ENCODE data around the gene HERPUD2. TPM values are rescaled to one million over a fixed set of nuclear protein-coding genes. Genes with fewer than 3 reads are reported as not detected.

Gene HERPUD2
- total RNA-seq, 1 experiment from 2014 or later: 11.7 TPM

- no peak overlapping the region for H3K4me2 ChIP-seq (ENCODE audit: low read length)
- H3K27me3 ChIP-seq (ENCODE audit: low read length): no peaks in the 10 kb centered on the region
- intact Hi-C loops (cut with micrococcal nuclease): no loop called here
- TF ChIP-seq CTCF (conservative IDR thresholded peaks at IDR 0.05; ENCODE audit: low read depth, low read length) (no peak), EZH2phosphoT487 (IDR thresholded peaks at IDR 0.05; ENCODE audit: borderline replicate concordance, low read length) (no peak), EZH2 (IDR thresholded peaks at IDR 0.05; ENCODE audit: low read length, unreplicated experiment) (no peak)
- H3K4me1 ChIP-seq (ENCODE audit: insufficient read depth, low read length): no peaks in the 10 kb centered on the region
- H3K27ac ChIP-seq (ENCODE audit: low read length): no peak overlapping the region
- BruUV-seq (replicated peaks): no TSS peak
- no peaks in the 10 kb centered on the region for H3K9me2 ChIP-seq (replicated peaks; ENCODE audit: low read length)
- H3K79me2 ChIP-seq (ENCODE audit: low read length): peaks cover 9% of the 10 kb centered on the region; the same call in 1 of the 2 replicates
- no peak for ATAC-seq
- DNase-seq: no peak
- peaks cover 6% of the 10 kb centered on the region; the same call in 1 of the 2 replicates for H4K20me1 ChIP-seq (ENCODE audit: low read length)
- H2AFZ ChIP-seq (ENCODE audit: low read length): no peak overlapping the region
- ChIA-PET CTCF (no interaction called here), POLR2A (ENCODE audit: unreplicated experiment) (no interaction called here)
- no peaks in the 10 kb centered on the region for H3K36me3 ChIP-seq (ENCODE audit: low read depth, low read length)
- no peak overlapping the region for H3K4me3 ChIP-seq (ENCODE audit: low read length)
- no peak overlapping the region for H3K9ac ChIP-seq (ENCODE audit: low read length)
- no peaks in the 10 kb centered on the region for H3F3A ChIP-seq (ENCODE audit: low read length, unreplicated experiment)
- no peaks in the 10 kb centered on the region for H3K9me3 ChIP-seq (ENCODE audit: low read length)
Observed at GRCh38 chr7:35681231-35682029, 13.5 kb downstream of the HERPUD2 start.

GRCh38 chr7:35680403-35681013, 14.4 kb downstream of the HERPUD2 start:
- CTCF ChIA-PET: no interaction called here
- no peaks in the 10 kb centered on the region for H3K27me3 ChIP-seq (ENCODE audit: low read length)
- H3K9me3 ChIP-seq (ENCODE audit: low read length): no peaks in the 10 kb centered on the region
- no peak overlapping the region for H3K27ac ChIP-seq (ENCODE audit: low read length)
- POLR2A ChIA-PET (ENCODE audit: unreplicated experiment): interaction anchor here (0.7 kb wide), 1 partner anchor 687 kb away, joined by 5 read pairs; a partner anchor contains a TSS
- H3K9ac ChIP-seq (ENCODE audit: low read length): no peak overlapping the region
- intact Hi-C loops (cut with micrococcal nuclease): no loop called here
- peaks cover 6% of the 10 kb centered on the region; the same call in 1 of the 2 replicates for H4K20me1 ChIP-seq (ENCODE audit: low read length)
- no peak overlapping the region for H3K4me2 ChIP-seq (ENCODE audit: low read length)
- H3F3A ChIP-seq (ENCODE audit: low read length, unreplicated experiment): no peaks in the 10 kb centered on the region
- no peaks in the 10 kb centered on the region for H3K36me3 ChIP-seq (ENCODE audit: low read depth, low read length)
- TF ChIP-seq EZH2 (IDR thresholded peaks at IDR 0.05; ENCODE audit: low read length, unreplicated experiment): no peak
- TF ChIP-seq EZH2phosphoT487 (IDR thresholded peaks at IDR 0.05; ENCODE audit: borderline replicate concordance, low read length): no peak
- TF ChIP-seq CTCF (conservative IDR thresholded peaks at IDR 0.05; ENCODE audit: low read depth, low read length): no peak
- no peaks in the 10 kb centered on the region for H3K4me1 ChIP-seq (ENCODE audit: insufficient read depth, low read length)
- H2AFZ ChIP-seq (ENCODE audit: low read length): no peak overlapping the region
- H3K4me3 ChIP-seq (ENCODE audit: low read length): no peak overlapping the region
- DNase-seq: no peak
- no TSS peak for BruUV-seq (replicated peaks)
- H3K9me2 ChIP-seq (replicated peaks; ENCODE audit: low read length): no peaks in the 10 kb centered on the region
- no peak for ATAC-seq
- H3K79me2 ChIP-seq (ENCODE audit: low read length): peaks cover 9% of the 10 kb centered on the region; the same call in 1 of the 2 replicates

All from PC-3 (cell line).